Dedifferentiated amniotic fluid mesenchymal stem cell (primary cell): ENCODE results near the gene PURA.

Experiments used
- DNase-seq: peaks from one replicate; pipeline ENCODE4 v3.0.0-alpha.2; 2016; ENCODE audit errors: extremely low spot score

The PURA gene

GRCh38 chr5:140159014-140159927 is 45.4 kb downstream of the PURA start:
- DNase-seq, result no peak

- DNase-seq, result no peak
These were observed 48.4 kb downstream of the PURA start for GRCh38 chr5:140162275-140162674.

GRCh38 chr5:140162781-140163180 is 48.9 kb downstream of the PURA start:
- no peak for DNase-seq

GRCh38 chr5:140165101-140165922 is 51.4 kb downstream of the PURA start:
- DNase-seq, result no peak

GRCh38 chr5:140165923-140166270 is 52.0 kb downstream of the PURA start:
- DNase-seq, result no peak

GRCh38 chr5:140166911-140167310 is 53.0 kb downstream of the PURA start:
- no peak for DNase-seq

DNA sequence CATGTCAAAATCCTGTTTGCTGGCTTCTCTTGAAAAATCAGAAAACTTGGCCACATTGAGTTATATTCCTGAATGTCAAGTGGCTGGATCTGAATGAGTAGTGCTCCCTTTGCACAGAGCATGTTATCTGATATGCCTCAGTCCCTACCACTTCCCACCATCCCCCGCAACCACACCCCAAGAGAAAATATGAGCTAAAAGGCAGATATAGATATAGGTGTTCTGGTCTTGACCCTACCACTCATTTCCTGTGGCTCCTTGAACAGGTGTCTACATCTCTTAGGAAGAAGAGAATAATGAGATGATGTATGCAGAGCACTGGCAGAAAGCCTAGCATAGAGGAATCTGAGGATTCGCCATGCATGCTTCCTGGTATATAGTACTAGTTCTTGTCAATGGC is 54.5 kb downstream of the PURA start:
- DNase-seq, result no peak

DNA sequence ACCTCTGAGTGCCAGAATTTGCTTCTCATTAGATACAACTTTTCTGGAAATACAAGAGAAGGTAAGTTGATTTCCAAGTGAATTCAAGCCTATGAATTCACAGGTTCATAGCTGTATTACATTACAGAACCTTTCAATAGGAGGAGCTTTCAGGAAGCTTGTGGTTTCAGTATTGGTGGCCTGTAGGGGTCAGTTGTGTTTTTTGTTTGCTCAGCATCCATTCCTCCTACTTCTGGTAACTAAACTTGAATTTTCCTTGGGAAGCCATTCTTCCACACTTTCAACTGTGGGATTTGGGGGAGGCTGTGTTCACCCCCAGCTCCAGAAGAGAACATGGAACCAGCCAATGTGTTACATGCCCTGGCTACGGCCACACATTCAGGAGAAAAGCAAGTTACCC is 55.5 kb downstream of the PURA start:
- no peak for DNase-seq

GRCh38 chr5:140172483-140172882 is 58.6 kb downstream of the PURA start:
- DNase-seq, result no peak

- no peak for DNase-seq
These were observed 60.1 kb downstream of the PURA start for GRCh38 chr5:140174014-140174413.

DNA sequence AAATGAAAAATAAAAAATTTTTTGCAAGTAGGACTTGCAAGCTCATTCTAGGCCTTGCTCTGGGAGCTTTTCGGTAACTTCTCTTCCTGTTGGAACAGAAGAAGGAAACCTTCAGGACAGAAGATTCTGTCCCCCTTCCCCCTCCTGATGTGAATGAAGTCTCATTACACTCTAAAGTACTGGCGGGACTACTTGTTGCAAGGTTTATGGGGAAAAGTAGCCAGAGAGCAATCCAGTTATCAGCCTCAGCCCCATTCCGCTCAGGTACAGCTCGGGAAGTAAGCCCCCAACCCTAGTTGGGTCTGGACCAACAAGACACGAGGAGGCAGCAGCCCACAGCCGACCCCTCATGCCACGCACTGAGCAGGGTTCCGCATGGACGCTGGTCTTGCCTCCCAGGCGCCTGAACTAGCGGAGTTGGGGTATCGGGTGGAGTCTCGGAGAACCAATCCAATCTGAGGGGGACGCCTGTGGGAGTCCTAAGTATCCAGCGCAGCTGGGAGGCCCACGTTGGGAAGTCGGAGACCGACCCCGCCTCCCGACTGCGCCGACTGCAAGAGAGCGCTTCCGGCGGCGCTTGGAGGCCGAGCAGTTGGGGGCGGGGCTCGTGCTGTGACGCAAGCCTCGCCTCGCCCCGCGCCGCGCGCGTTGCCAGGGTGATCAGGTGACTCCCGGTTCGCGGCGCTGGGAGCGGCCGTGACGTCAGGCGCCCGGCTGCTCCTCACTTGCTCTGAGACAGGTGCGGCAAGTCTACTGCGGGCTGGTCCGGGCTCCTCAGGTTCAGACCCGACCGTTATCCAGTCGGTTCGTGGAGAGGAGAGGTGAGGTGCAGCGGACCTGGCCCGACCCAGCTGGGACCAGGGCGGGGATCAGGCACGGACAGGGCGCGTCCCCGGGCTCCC is 60.8 kb downstream of the PURA start, which contains the start of gene CYSTM1:
Gene CYSTM1 (plus strand): TSS at position 724 of the 902 bp plus-strand sequence. CDS start 19,278 bp downstream, outside the sequence.
- DNase-seq, result peak; percentile 85
